ENCODE results near the gene FAM83B.

- TF ChIP-seq POLR2AphosphoS5 (IDR thresholded peaks at IDR 0.05; ENCODE audit: borderline replicate concordance, low read depth, low read length) (no peak), EZH2 (IDR thresholded peaks at IDR 0.05) (no peak), FOXP2 (optimal IDR thresholded peaks at IDR 0.05; ENCODE audit: control extremely low read depth, extremely low read length, insufficient read depth) (no peak)
Observed at GRCh38 chr6:54907355-54907754, 60.8 kb downstream of the FAM83B start.

All from SK-N-MC (cell line).